HL-60 (cell line): ENCODE measurements around the gene MKI67.

Experiments used
- DNase-seq, 2 experiments: peaks; one replicate each; pipeline ENCODE4 v3.0.0-alpha.2; 2010 to 2020; ENCODE audit warnings: low read depth in 1 of 2, low spot score in 1 of 2
- H3K27ac ChIP-seq: fragments of 250-450 bp; sonication (Bioruptor Pico); replicated peaks from 2 replicates; pipeline ENCODE4 v1.5.1; 2020; ENCODE audit warnings: mild to moderate bottlenecking, moderate library complexity
- H3K27me3 ChIP-seq: fragments of 250-450 bp; sonication (Bioruptor Pico); 2 replicates; pipeline ENCODE4 v1.5.1; 2021; ENCODE audit warnings: mild to moderate bottlenecking, moderate library complexity; ENCODE audit not compliant: insufficient read depth, poor library complexity, severe bottlenecking
- H3K4me3 ChIP-seq: replicated peaks from 2 replicates; pipeline ENCODE4 v1.5.1; 2011; ENCODE audit warnings: mild to moderate bottlenecking, control low read depth, low read length; ENCODE audit not compliant: insufficient read depth
- CTCF ChIP-seq: IDR thresholded peaks from one replicate; pipeline ENCODE4 v1.5.1; 2011; ENCODE audit warnings: low read length, control low read depth, inconsistent platforms; ENCODE audit not compliant: insufficient read depth
- GABPA ChIP-seq: IDR thresholded peaks from 2 replicates; pipeline ENCODE4 v1.6.1; 2012; ENCODE audit warnings: low read depth
- POLR2AphosphoS5 ChIP-seq: IDR thresholded peaks from 2 replicates; pipeline ENCODE4 v1.6.1; 2012; ENCODE audit warnings: low read depth
- REST ChIP-seq: IDR thresholded peaks from 2 replicates; pipeline ENCODE4 v1.6.1; 2012; ENCODE audit warnings: low read depth; ENCODE audit not compliant: insufficient replicate concordance
- SPI1 ChIP-seq: IDR thresholded peaks from 2 replicates; pipeline ENCODE4 v1.6.1; 2012; ENCODE audit warnings: low read depth, mild to moderate bottlenecking, borderline replicate concordance

Gene MKI67

GRCh38 chr10:128063736-128064107, 62.5 kb downstream of the MKI67 start:
- peak in 1 of 2 experiments; percentile 49 for DNase-seq
- TF ChIP-seq GABPA (no peak), REST (no peak), SPI1 (no peak), CTCF (no peak), POLR2AphosphoS5 (no peak)
- no peaks in the 10 kb centered on the region for H3K27me3 ChIP-seq
- H3K27ac ChIP-seq: peak overlapping the region; percentile 83
- no peak overlapping the region for H3K4me3 ChIP-seq

GRCh38 chr10:128062881-128063563, 63.2 kb downstream of the MKI67 start:
- DNase-seq: peak; percentile 81 to 90
- Histone ChIP-seq H3K27ac (peak overlapping the region; percentile 83), H3K4me3 (peak overlapping the region; percentile 3; the same call in 1 of the 2 replicates), H3K27me3 (no peaks in the 10 kb centered on the region)
- TF ChIP-seq SPI1 (peak; percentile 95), GABPA (peak; percentile 70), POLR2AphosphoS5 (peak; percentile 79), CTCF (no peak), REST (no peak)

GRCh38 chr10:128062331-128062880, 63.8 kb downstream of the MKI67 start:
- peak in 1 of 2 experiments; percentile 50 for DNase-seq
- Histone ChIP-seq H3K27me3 (no peaks in the 10 kb centered on the region), H3K4me3 (peak overlapping the region; percentile 3; the same call in 1 of the 2 replicates), H3K27ac (peak overlapping the region; percentile 83)
- TF ChIP-seq GABPA (no peak), CTCF (no peak), POLR2AphosphoS5 (no peak), SPI1 (peak; percentile 29; the same call in 1 of the 2 replicates), REST (no peak)
